Measurements from ENCODE around the gene FAM90A1.
"Not testable (repeated sequence)": the region's sequence is repeated elsewhere in the genome, so short reads cannot be mapped to it uniquely, and the experiment has no call there.

- TF ChIP-seq EZH2 (optimal IDR thresholded peaks at IDR 0.05; ENCODE audit: low read depth, low read length) = not testable (repeated sequence)
- TF ChIP-seq, protein P1, sequence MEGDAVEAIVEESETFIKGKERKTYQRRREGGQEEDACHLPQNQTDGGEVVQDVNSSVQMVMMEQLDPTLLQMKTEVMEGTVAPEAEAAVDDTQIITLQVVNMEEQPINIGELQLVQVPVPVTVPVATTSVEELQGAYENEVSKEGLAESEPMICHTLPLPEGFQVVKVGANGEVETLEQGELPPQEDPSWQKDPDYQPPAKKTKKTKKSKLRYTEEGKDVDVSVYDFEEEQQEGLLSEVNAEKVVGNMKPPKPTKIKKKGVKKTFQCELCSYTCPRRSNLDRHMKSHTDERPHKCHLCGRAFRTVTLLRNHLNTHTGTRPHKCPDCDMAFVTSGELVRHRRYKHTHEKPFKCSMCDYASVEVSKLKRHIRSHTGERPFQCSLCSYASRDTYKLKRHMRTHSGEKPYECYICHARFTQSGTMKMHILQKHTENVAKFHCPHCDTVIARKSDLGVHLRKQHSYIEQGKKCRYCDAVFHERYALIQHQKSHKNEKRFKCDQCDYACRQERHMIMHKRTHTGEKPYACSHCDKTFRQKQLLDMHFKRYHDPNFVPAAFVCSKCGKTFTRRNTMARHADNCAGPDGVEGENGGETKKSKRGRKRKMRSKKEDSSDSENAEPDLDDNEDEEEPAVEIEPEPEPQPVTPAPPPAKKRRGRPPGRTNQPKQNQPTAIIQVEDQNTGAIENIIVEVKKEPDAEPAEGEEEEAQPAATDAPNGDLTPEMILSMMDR (IDR thresholded peaks at IDR 0.05; ENCODE audit: low read length) = not testable (repeated sequence)
Observed at GRCh38 chr12:8233300-8233855, 6.0 kb upstream of the FAM90A1 start.
